Fibroblast of skin of back (primary cell): ENCODE measurements around the gene DLL4. TPM values are rescaled to one million over a fixed set of nuclear protein-coding genes. Genes with fewer than 3 reads are reported as not detected.

Experiments
- DNase-seq: peaks from one replicate; pipeline ENCODE4 v3.0.0-alpha.2; 2013
- polyA plus RNA-seq, 2 experiments: library from polyadenylated mRNA; unstranded; fragments of 120-200 nt; gene quantifications; one replicate each; pipeline ENCODE4 v1.2.1, GENCODE V29; 2013; ENCODE audit not compliant: insufficient read length in 2 of 2

Gene DLL4
- not detected for polyA plus RNA-seq (2013, experiment 1 of 2; ENCODE audit: insufficient read length)
- polyA plus RNA-seq (2013, experiment 2 of 2; ENCODE audit: insufficient read length): 0.13 TPM

DNA sequence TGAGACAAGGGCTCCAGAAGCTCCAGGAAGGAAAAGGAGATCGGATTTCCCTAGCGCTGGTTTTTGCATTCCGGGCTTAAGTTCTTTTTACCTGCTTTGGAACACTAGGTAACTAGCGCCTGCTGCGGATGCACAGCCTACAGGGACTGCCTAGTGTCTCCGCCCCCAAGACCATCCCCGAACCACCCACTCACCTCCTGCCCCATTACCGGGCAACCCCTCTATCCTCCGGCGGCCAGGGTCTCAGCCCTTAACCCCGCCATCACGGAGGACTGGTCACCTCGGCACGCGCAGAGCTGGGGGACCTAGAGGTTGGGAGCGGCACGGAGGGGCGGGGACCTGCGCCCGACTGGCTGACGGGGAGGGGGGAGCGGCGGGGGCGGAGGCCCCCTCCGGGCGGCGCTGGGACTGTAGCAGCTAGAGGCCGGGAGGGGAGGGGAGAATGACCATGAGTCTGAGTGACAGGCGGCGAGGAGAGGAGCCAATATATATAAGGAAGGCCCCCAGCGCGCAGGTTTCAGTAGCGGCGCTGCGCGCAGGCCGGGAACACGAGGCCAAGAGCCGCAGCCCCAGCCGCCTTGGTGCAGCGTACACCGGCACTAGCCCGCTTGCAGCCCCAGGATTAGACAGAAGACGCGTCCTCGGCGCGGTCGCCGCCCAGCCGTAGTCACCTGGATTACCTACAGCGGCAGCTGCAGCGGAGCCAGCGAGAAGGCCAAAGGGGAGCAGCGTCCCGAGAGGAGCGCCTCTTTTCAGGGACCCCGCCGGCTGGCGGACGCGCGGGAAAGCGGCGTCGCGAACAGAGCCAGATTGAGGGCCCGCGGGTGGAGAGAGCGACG lies at the start of gene DLL4:
TSS of gene DLL4 (plus strand) at position 520 of the 839 bp plus-strand sequence. CDS start 329 bp downstream, outside the sequence.
- peak; percentile 43 for DNase-seq

DNA sequence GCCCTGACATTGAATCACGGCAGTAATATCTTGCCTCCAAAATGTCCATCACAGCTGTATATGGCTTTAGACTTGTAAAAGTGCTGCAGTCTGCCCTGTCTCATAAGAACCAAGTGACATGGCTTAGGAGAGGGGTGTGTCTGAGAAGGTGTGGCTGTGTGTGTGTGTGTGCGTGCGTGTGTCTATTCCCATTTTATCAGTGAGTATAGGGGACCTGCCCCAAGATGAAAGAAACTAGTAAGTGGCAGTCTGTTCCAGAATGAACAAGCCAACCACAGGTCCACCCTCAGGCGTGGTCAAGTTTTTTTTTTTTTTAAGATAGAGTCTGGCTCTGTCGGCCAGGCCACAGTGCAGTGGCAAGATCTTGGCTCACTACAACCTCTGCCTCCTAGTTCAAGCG lies 49.5 kb upstream of the DLL4 start:
- DNase-seq: no peak

DNA sequence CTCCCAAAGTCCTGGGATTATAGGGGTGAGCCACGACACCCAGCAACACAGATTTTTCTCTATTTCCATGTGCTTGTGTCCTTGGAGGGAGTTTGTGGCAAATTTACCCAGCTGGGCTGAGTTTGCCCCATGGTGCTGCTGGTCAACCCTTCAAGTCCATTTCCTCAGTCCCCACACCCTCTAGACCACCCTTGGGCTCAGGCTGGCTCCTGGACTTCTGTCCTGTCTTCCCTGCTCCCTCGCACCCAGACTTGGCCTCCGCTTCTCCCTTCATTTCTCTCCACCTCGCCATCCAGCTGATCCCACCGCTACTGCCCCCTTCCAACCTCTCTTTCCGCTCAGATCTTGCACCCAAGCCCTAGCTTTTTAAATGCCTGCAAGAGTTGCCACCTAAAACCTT lies 47.8 kb upstream of the DLL4 start:
- no peak for DNase-seq

DNA sequence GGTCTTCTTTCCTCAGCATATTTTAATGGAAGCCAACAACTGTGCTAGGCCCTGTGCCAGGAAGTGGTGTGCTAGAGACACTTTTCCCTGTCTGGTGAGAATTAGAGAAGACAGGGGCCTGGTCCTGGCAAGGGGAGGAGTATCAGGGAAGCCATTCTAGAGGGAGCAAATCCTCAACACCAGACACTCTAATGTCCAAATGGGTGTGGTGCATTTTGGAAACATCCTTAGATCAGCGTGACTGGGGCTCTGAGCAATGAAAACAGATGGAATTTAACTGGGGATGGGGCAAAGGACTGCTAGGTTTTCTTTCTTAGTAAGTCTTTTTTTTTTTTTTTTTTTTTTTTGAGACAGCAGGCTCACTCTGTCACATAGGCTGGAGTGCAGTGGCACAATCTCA lies 42.6 kb upstream of the DLL4 start:
- DNase-seq: no peak

DNA sequence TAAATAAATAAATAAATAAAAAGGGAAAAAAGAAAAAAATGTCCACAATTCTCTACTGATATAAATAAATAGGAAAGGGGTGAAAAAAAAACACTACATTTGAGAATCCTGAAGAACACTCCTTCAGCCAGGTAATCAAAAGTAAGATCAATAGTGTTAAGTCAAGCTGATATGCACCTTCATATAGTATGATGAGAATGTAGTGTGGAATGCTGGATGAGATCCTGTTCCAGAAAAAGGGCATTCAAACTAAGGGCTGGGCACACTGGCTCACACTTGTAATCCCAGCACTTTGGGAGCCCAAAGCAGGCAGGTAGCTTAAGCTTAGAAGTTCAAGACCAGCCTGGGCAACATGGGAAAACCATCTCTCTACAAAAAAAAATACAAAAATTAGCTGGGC lies 40.0 kb upstream of the DLL4 start:
- no peak for DNase-seq

DNA sequence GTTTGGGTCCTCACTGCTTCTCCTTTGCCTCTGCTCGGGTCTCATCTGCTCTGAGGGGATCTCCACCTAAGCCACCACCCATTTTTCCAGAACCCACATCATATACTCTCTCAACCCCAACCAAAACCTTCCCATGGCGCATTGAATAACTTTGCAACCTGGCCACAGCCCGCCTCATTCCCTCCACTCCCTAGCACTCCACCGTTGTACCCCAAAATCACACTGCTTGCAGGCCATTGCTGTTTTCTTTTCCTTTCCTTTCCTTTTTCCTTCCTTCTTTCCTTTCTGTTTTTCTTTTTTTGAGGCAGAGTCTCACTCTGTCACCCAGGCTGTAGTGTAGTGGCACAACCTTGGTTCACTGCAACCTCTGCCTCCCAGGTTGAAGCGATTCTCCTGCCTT lies 38.0 kb upstream of the DLL4 start:
- DNase-seq: no peak

DNA sequence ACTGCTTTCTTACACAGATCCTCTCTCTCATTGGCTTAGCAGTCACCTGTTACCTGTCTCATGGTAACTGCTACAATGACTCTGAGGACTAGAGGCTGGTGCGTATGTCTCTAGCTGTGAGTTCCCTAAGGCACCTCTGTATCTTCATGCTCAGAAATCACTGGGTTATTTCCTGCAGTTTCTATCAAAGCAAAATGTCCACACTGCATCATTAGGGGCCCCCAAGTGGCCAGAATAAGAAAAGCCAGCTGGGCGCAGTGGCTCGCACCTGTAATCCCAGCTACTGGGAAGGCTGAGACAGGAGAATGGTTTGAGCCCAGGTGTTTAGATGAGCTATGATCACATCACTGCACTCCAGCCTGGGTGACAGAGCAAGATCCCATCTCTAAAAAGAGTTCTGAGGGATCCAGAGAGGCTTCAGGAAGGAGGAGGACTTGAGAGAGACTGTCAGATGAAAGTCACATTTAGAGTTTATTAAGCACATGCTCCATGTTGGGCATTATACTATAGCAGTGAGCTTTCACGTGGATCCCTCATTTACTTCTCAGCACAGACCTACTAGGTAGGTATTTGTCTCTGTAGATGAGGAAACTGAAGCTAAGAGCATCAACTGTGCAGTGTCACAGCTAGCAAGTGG lies 37.2 kb upstream of the DLL4 start:
- peak; percentile 38 for DNase-seq

DNA sequence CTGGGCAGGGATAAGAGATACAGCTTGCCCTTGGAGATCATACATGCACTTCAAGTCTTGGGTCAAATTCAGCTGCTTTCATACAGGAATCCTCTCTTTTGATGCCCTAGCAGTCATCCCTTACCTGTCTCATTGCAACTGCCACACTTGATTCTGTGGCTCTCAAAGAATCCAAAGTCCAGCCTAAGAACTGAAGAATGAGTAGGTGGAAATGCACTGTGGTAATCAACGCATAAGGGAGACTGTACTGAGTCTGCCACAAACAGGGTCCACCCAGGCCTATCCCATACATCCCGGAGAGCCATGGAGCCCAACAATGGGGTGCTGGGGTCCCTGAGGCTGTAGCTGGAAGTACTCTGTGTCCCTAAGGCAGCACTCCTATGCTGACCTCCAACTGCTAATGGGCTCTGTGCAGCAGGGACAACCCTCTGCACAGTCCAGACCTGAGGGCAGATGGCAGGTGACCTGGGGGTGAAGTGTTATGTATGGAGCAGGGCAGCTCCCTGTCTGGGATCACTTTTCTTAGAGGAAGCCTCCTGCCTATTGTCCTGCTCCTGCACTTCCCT lies 36.6 kb upstream of the DLL4 start:
- no peak for DNase-seq

DNA sequence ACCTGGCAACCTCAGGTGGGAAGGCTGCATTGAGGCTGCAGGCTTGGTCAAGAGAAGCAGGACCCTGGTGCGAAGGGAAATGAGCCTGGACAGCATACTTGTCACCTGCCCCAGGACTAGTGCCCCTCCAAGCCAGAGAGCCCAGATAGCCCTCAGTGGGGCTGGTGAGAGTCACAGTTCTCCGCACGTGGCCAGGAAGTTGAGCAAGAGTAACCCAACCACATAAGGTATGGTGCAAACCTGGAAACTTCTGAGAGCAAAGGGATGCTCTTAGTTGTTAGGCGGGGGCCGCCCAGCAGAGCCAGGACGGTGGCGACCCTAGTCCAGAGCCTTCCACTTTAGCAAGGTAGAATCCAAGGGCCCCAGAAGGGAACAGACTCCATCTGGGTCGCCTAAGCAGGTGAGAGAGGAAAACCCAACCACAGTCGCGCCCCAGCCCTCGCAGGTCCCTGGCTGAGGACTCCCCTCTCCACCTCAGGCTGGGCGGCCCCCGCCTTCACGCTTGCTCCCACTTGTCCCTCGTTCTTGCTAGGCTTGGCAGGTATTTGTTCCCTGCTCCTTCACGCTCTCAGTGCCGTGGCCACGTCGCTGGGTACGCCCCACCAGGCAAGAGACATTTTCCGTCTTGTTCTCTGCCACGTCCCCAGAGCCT lies 36.0 kb upstream of the DLL4 start:
- DNase-seq: no peak

DNA sequence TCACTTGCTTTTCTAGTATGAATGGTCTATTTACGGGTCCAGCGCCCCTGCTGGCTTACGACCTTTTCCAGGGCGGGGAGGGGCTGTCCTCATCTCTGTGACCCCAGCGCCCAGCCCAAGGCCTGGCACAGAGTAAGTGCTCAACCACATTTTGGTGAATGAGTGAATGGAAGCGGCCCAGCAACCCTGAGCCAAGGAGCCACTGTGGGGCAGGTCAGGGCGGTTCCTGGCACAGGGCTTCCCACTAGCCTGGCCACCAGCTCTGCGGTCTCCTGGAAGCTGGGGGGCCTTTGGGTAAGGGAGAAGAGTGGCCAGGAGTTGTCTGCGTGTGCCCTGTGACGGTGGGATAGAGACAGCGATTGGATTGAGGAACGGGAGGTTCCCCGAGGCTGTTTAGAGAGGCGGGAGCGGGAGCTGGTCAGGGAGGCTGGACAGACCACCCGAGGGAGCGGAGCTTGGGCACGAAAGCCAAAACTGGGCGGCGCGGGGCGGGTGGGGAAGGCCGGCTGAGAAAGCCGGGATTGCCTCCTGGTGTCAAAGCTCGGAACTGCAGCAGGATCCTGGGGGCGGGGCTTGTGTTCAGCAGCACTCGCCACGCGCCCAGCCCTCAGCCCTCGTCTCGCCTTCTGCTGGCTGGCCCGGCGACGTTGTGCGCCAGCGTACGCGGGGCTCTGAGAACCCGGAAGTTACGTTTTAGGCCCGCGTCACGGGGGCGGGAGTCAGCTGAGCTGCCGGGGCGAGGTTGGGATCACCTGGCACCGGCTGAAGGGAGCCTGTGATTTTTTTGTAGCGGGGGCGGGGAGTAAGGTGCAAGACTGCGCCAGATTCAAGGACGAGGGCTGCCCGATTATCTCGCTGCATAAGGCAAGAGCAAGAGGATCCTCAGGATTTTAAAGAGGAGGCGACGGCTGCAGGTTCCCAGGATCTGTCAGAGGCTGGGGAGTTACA lies 35.1 kb upstream of the DLL4 start, which contains the start of gene VPS18:
TSS of gene VPS18 (plus strand) at position 718 of the 948 bp plus-strand sequence. CDS start 319 bp downstream, outside the sequence.
- peak; percentile 94 for DNase-seq

DNA sequence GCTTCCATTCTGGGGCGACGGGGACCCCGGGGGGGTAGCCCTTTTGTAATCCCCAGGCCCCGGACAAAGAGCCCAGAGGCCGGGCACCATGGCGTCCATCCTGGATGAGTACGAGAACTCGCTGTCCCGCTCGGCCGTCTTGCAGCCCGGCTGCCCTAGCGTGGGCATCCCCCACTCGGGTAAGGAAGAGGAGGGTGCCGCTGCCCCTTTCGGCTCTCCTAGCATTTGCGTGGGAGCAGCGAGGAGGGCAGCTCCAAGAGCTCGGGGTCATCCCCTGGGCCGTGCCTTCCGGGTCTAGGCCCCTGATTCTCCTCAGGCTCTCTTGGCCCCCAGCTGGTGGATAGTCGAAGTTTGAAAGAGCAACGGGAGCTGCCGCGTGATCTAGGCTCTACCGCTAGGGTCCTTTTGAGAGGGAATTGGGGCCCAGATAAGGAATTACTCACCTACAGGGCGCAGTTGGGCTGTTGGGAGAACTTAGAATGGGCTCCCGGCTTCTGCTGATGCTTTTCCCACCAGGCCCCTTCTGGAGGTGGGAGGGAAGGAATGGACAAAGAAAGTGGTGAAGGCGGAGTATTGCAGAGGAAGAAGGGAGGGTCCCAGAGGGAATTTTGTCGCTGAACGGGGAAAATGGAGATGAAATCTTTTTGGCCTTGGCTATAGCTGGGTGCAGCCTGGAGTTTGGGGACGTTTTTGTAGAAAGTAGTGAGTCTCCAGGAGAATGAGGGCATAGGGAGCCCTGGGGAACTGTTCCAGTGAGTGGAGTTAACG lies 34.3 kb upstream of the DLL4 start:
- peak; percentile 80 for DNase-seq

DNA sequence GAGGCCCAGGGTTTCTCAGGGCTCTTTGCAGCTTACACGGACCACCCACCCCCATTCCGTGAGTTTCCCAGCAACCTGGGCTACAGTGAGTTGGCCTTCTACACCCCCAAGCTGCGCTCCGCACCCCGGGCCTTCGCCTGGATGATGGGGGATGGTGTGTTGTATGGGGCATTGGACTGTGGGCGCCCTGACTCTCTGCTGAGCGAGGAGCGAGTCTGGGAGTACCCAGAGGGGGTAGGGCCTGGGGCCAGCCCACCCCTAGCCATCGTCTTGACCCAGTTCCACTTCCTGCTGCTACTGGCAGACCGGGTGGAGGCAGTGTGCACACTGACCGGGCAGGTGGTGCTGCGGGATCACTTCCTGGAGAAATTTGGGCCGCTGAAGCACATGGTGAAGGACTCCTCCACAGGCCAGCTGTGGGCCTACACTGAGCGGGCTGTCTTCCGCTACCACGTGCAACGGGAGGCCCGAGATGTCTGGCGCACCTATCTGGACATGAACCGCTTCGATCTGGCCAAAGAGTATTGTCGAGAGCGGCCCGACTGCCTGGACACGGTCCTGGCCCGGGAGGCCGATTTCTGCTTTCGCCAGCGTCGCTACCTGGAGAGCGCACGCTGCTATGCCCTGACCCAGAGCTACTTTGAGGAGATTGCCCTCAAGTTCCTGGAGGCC lies 29.5 kb upstream of the DLL4 start:
- DNase-seq: no peak

DNA sequence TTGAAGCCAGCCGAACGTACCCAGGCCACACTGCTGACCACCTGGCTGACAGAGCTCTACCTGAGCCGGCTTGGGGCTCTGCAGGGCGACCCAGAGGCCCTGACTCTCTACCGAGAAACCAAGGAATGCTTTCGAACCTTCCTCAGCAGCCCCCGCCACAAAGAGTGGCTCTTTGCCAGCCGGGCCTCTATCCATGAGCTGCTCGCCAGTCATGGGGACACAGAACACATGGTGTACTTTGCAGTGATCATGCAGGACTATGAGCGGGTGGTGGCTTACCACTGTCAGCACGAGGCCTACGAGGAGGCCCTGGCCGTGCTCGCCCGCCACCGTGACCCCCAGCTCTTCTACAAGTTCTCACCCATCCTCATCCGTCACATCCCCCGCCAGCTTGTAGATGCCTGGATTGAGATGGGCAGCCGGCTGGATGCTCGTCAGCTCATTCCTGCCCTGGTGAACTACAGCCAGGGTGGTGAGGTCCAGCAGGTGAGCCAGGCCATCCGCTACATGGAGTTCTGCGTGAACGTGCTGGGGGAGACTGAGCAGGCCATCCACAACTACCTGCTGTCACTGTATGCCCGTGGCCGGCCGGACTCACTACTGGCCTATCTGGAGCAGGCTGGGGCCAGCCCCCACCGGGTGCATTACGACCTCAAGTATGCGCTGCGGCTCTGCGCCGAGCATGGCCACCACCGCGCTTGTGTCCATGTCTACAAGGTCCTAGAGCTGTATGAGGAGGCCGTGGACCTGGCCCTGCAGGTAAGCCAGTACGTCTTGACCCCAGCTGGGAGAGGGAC lies 28.7 kb upstream of the DLL4 start:
- DNase-seq: no peak

DNA sequence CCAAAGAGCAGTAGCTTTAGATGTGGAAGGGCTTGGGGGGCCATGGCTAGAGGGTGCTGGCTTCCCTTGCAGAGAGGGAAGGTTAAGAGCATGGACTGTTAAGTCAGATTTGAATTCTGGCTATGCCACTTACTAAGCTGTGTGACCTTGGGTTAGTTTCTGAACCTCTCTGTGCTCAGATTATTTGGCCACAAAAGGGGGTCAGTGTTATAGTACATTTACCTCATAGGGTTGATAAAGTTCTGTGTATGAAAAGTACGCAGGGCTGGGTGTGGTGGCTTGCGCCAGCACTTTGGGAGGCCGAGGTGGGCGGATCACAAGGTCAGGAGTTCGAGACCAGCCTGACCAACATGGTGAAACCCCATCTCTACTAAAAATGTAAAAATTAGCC lies 28.1 kb upstream of the DLL4 start:
- DNase-seq: no peak

DNA sequence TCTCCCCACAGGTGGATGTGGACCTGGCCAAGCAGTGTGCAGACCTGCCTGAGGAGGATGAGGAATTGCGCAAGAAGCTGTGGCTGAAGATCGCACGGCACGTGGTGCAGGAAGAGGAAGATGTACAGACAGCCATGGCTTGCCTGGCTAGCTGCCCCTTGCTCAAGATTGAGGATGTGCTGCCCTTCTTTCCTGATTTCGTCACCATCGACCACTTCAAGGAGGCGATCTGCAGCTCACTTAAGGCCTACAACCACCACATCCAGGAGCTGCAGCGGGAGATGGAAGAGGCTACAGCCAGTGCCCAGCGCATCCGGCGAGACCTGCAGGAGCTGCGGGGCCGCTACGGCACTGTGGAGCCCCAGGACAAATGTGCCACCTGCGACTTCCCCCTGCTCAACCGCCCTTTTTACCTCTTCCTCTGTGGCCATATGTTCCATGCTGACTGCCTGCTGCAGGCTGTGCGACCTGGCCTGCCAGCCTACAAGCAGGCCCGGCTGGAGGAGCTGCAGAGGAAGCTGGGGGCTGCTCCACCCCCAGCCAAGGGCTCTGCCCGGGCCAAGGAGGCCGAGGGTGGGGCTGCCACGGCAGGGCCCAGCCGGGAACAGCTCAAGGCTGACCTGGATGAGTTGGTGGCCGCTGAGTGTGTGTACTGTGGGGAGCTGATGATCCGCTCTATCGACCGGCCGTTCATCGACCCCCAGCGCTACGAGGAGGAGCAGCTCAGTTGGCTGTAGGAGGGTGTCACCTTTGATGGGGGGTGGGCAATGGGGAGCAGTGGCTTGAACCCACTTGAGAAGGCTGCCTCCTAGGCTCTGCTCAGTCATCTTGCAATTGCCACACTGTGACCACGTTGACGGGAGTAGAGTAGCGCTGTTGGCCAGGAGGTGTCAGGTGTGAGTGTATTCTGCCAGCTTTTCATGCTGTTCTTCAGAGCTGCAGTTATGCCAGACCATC lies 26.3 kb upstream of the DLL4 start:
- DNase-seq: no peak

DNA sequence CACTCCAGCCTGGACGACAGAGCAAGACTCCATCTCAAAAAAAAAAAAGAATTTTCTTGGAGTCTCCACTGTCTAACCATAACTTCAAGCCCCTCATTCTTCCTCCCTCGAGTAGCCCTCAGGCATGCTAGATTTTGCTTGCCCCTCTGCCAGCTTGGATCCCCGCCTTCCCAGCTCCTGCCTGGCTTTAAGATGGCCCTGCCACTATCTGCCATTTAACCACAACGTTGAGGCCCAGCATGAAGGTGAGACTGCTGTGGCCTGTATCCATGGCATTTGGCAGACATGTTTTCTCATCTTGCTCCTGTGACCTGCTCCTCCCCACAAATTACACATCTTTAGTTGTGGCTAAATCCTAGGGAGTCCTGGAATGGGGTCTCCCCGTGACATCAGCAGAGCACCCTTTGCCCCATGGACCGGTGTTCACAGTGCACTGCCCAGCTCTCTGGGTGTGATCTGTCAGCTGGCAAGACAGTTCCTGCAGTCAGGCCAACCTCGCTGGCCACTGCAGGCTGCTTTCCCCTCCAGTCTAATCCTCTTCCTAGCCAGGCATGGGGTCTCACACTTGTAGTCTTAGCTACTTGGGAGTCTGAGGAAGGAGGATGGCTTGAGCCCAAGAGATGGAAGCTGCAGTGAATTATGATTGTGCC lies 24.5 kb upstream of the DLL4 start:
- no peak for DNase-seq

DNA sequence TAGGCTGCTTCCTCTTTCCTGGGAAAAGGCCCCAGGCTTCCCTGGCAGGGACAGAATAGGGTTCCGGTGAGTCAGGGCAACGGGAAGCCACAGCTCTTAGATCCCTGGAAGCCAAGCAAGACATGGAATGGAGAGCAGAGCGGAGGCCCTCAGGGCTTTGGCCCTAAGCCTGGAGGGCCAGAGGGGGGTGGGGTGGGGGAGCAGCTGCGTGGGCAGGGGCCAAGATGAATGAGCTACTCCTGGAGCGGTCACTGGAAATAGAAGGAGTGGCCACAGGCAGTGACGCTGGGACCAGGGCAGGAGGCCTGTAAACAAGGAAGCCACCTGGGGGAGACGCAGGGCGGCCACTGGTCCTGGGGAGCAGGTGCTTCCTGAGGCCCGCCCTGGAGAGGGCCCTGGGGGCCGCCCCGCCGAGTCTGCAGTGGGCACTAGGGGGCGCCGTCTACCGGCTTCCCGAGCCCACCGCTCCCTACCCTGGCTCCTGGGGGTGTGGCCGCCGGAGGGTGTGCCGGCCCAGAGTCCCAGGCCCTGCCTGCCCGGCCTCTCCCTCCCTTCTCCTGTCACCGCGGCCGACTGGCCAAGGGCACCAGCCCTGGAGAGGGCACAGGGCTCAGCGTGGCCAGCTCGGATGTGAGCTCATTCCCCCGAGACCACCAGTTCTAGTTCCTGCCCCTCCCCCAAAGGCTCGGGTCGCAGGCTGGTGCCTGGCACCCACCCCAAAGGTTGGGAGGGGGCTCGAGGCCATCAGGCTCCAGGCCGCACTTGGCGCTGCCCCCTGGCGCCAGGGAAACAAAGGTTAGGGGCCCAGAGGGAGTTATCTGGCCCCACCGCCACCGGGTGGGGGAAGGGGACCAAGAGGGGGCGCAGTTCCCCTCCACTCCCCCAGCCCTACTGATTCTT lies 22.8 kb upstream of the DLL4 start:
- peak; percentile 88 for DNase-seq
